ENCODE data around the gene BNIP1.
"Not testable (repeated sequence)": the region's sequence is repeated elsewhere in the genome, so short reads cannot be mapped to it uniquely, and the experiment has no call there.

Gene BNIP1

GRCh38 chr5:173152547-173152946 is 8.2 kb downstream of the BNIP1 start:
- no peak for ATAC-seq
- no peak for TF ChIP-seq ZNF70 (CRISPR knock-in tag; IDR thresholded peaks at IDR 0.05)
- TF ChIP-seq TCF4 (CRISPR knock-in tag; IDR thresholded peaks at IDR 0.05; ENCODE audit: borderline replicate concordance), result no peak
- no peak for TF ChIP-seq ZC3H10 (CRISPR knock-in tag; IDR thresholded peaks at IDR 0.05)
- no peak for TF ChIP-seq ESRRG (CRISPR knock-in tag; IDR thresholded peaks at IDR 0.05)
- TF ChIP-seq TOX (CRISPR knock-in tag; IDR thresholded peaks at IDR 0.05; ENCODE audit: borderline replicate concordance), result no peak
- TF ChIP-seq, protein P1, sequence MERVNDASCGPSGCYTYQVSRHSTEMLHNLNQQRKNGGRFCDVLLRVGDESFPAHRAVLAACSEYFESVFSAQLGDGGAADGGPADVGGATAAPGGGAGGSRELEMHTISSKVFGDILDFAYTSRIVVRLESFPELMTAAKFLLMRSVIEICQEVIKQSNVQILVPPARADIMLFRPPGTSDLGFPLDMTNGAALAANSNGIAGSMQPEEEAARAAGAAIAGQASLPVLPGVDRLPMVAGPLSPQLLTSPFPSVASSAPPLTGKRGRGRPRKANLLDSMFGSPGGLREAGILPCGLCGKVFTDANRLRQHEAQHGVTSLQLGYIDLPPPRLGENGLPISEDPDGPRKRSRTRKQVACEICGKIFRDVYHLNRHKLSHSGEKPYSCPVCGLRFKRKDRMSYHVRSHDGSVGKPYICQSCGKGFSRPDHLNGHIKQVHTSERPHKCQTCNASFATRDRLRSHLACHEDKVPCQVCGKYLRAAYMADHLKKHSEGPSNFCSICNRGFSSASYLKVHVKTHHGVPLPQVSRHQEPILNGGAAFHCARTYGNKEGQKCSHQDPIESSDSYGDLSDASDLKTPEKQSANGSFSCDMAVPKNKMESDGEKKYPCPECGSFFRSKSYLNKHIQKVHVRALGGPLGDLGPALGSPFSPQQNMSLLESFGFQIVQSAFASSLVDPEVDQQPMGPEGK (CRISPR knock-in tag; IDR thresholded peaks at IDR 0.05; ENCODE audit: borderline replicate concordance), result no peak
- no peak for TF ChIP-seq OSR1 (CRISPR knock-in tag; IDR thresholded peaks at IDR 0.05)

DNA sequence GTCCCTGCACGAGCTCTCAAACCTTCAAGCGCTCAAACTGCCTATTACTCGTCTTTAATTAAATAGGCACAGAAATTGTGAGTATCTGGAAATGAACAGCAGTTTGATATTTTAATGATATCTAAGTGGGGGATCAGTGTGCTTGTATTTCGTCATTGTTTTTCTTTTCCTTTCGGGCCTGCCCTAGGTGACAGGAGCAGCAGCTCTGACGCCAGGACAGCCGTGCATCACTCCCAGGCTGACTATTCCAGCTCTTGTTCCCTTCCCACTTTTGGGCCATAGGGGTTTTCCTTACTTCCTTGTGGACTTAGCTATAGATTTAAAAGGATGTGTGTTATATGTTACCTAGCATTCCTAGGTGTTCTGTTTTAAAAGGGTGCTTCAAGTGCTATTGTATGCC is 9.5 kb downstream of the BNIP1 start:
- TF ChIP-seq ZNF70 (CRISPR knock-in tag; IDR thresholded peaks at IDR 0.05), result no peak
- ATAC-seq, result no peak

GRCh38 chr5:173154619-173155018 is 10.3 kb downstream of the BNIP1 start:
- not testable (repeated sequence) for ATAC-seq

GRCh38 chr5:173155912-173156311 is 11.6 kb downstream of the BNIP1 start:
- no peak for TF ChIP-seq TOX (CRISPR knock-in tag; IDR thresholded peaks at IDR 0.05; ENCODE audit: borderline replicate concordance)
- no peak for TF ChIP-seq ZFP30 (CRISPR knock-in tag; IDR thresholded peaks at IDR 0.05)
- no peak for TF ChIP-seq ISL1 (CRISPR knock-in tag; IDR thresholded peaks at IDR 0.05)
- no peak for TF ChIP-seq GLIS3 (CRISPR knock-in tag; IDR thresholded peaks at IDR 0.05)
- no peak for TF ChIP-seq OSR1 (CRISPR knock-in tag; IDR thresholded peaks at IDR 0.05)
- TF ChIP-seq ZNF565 (CRISPR knock-in tag; conservative IDR thresholded peaks at IDR 0.05; ENCODE audit: low read depth), result no peak
- no peak for TF ChIP-seq ZNF70 (CRISPR knock-in tag; IDR thresholded peaks at IDR 0.05)
- no peak for TF ChIP-seq POU6F1 (CRISPR knock-in tag; IDR thresholded peaks at IDR 0.05; ENCODE audit: borderline replicate concordance, low read depth)
- TF ChIP-seq ZC3H10 (CRISPR knock-in tag; IDR thresholded peaks at IDR 0.05), result no peak
- no peak for TF ChIP-seq TCF4 (CRISPR knock-in tag; IDR thresholded peaks at IDR 0.05; ENCODE audit: borderline replicate concordance)
- TF ChIP-seq, protein P2, sequence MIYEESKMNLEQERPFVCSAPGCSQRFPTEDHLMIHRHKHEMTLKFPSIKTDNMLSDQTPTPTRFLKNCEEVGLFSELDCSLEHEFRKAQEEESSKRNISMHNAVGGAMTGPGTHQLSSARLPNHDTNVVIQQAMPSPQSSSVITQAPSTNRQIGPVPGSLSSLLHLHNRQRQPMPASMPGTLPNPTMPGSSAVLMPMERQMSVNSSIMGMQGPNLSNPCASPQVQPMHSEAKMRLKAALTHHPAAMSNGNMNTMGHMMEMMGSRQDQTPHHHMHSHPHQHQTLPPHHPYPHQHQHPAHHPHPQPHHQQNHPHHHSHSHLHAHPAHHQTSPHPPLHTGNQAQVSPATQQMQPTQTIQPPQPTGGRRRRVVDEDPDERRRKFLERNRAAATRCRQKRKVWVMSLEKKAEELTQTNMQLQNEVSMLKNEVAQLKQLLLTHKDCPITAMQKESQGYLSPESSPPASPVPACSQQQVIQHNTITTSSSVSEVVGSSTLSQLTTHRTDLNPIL (CRISPR knock-in tag; IDR thresholded peaks at IDR 0.05; ENCODE audit: low read depth), result no peak
- no peak for ATAC-seq

- no peak for ATAC-seq
- TF ChIP-seq ARNTL (CRISPR knock-in tag; IDR thresholded peaks at IDR 0.05; ENCODE audit: borderline replicate concordance, low read depth) (no peak), TSHZ2 (CRISPR knock-in tag; IDR thresholded peaks at IDR 0.05) (no peak), ESRRG (CRISPR knock-in tag; IDR thresholded peaks at IDR 0.05) (no peak), ZFP30 (CRISPR knock-in tag; IDR thresholded peaks at IDR 0.05) (no peak), ZNF70 (CRISPR knock-in tag; IDR thresholded peaks at IDR 0.05) (no peak), ZNF8 (CRISPR knock-in tag; IDR thresholded peaks at IDR 0.05) (no peak), BACH2 (CRISPR knock-in tag; IDR thresholded peaks at IDR 0.05; ENCODE audit: borderline replicate concordance) (no peak)
- TF ChIP-seq, protein P1 (CRISPR knock-in tag; IDR thresholded peaks at IDR 0.05; ENCODE audit: borderline replicate concordance), result no peak
Measured at GRCh38 chr5:173158366-173158765, 14.0 kb downstream of the BNIP1 start.
